SK-N-SH treated with all-trans-retinoic acid at 6 μM for 48 hours (cell line): ENCODE measurements around the gene FTO.

Experiments
- ATAC-seq: fragments of 200-7000 bp; cut with Tn5 transposase; 3 replicates; pipeline ENCODE4 v1.9.1; 2020; ENCODE audit warnings: mild to moderate bottlenecking, moderate library complexity
- ARNTL ChIP-seq: fragments of 450-650 bp; formaldehyde crosslinking; IDR thresholded peaks from 2 replicates; pipeline ENCODE4 v1.5.0; 2020; ENCODE audit warnings: low read depth, mild to moderate bottlenecking, moderate library complexity, borderline replicate concordance
- BACH2 ChIP-seq: fragments of 250-450 bp; sonication (Bioruptor Pico); IDR thresholded peaks from 2 replicates; pipeline ENCODE4 v1.9.0; 2021; ENCODE audit warnings: mild to moderate bottlenecking, borderline replicate concordance
- CREB5 ChIP-seq: fragments of 250-450 bp; sonication (Bioruptor Pico); IDR thresholded peaks from 2 replicates; pipeline ENCODE4 v1.5.1; 2020; ENCODE audit warnings: low read depth, mild to moderate bottlenecking, moderate library complexity
- ESRRG ChIP-seq: fragments of 250-450 bp; sonication (Bioruptor Pico); IDR thresholded peaks from 2 replicates; pipeline ENCODE4 v1.6.1; 2021; ENCODE audit warnings: mild to moderate bottlenecking
- GLIS3 ChIP-seq: fragments of 250-450 bp; sonication (Bioruptor Pico); IDR thresholded peaks from 2 replicates; pipeline ENCODE4 v1.5.0; 2020; ENCODE audit warnings: mild to moderate bottlenecking, moderate library complexity
- ISL1 ChIP-seq: fragments of 250-450 bp; sonication (Bioruptor Pico); IDR thresholded peaks from 2 replicates; pipeline ENCODE4 v2.1.2; 2022; ENCODE audit warnings: mild to moderate bottlenecking, moderate library complexity
- OSR1 ChIP-seq: fragments of 250-450 bp; sonication (Bioruptor Pico); IDR thresholded peaks from 2 replicates; pipeline ENCODE4 v1.8.0; 2022; ENCODE audit warnings: moderate library complexity, mild to moderate bottlenecking, inconsistent platforms
- PATZ1 ChIP-seq: fragments of 250-450 bp; sonication (Bioruptor Pico); IDR thresholded peaks from 2 replicates; pipeline ENCODE4 v1.8.0; 2020; ENCODE audit warnings: mild to moderate bottlenecking, moderate library complexity, borderline replicate concordance
- PPARA ChIP-seq: fragments of 250-450 bp; sonication (Bioruptor Pico); IDR thresholded peaks from 2 replicates; pipeline ENCODE4 v1.5.0; 2020; ENCODE audit warnings: mild to moderate bottlenecking, borderline replicate concordance
- RARB ChIP-seq: fragments of 250-450 bp; sonication (Bioruptor Pico); IDR thresholded peaks from 2 replicates; pipeline ENCODE4 v1.8.0; 2021; ENCODE audit warnings: mild to moderate bottlenecking, moderate library complexity
- SNAI2 ChIP-seq: fragments of 250-450 bp; sonication (Bioruptor Pico); IDR thresholded peaks from 2 replicates; pipeline ENCODE4 v1.5.0; 2020; ENCODE audit warnings: mild to moderate bottlenecking, moderate library complexity
- TCF4 ChIP-seq: fragments of 250-450 bp; sonication (Bioruptor Pico); IDR thresholded peaks from 2 replicates; pipeline ENCODE4 v1.8.0; 2021; ENCODE audit warnings: mild to moderate bottlenecking, moderate library complexity, borderline replicate concordance
- ZC3H10 ChIP-seq: fragments of 250-450 bp; sonication (Bioruptor Pico); IDR thresholded peaks from 2 replicates; pipeline ENCODE4 v1.5.1; 2021; ENCODE audit warnings: mild to moderate bottlenecking, moderate library complexity
- ZFP3 ChIP-seq: fragments of 250-450 bp; sonication (Bioruptor Pico); IDR thresholded peaks from 2 replicates; pipeline ENCODE4 v1.5.0; 2020; ENCODE audit warnings: mild to moderate bottlenecking, moderate library complexity
- ZFP30 ChIP-seq: fragments of 450-650 bp; formaldehyde crosslinking; IDR thresholded peaks from 2 replicates; pipeline ENCODE4 v1.5.0; 2022; ENCODE audit warnings: mild to moderate bottlenecking, moderate library complexity
- ZNF565 ChIP-seq: fragments of 450-650 bp; formaldehyde crosslinking; conservative IDR thresholded peaks from 2 replicates; pipeline ENCODE4 v1.5.0; 2020; ENCODE audit warnings: low read depth, mild to moderate bottlenecking, moderate library complexity
- TF ChIP-seq, protein P1 (sequence below): fragments of 250-450 bp; sonication (Bioruptor Pico); IDR thresholded peaks from 2 replicates; pipeline ENCODE4 v1.8.0; 2021; ENCODE audit warnings: low read depth, mild to moderate bottlenecking, moderate library complexity, borderline replicate concordance
- TF ChIP-seq, protein P2 (sequence below): fragments of 250-450 bp; sonication (Bioruptor Pico); IDR thresholded peaks from 2 replicates; pipeline ENCODE4 v1.5.0; 2020; ENCODE audit warnings: mild to moderate bottlenecking, moderate library complexity

FTO gene

GRCh38 chr16:54096607-54097006 lies 392.7 kb downstream of the FTO start:
- TF ChIP-seq RARB (CRISPR knock-in tag) = no peak
- no peak for TF ChIP-seq ESRRG (CRISPR knock-in tag)
- no peak for ATAC-seq

DNA sequence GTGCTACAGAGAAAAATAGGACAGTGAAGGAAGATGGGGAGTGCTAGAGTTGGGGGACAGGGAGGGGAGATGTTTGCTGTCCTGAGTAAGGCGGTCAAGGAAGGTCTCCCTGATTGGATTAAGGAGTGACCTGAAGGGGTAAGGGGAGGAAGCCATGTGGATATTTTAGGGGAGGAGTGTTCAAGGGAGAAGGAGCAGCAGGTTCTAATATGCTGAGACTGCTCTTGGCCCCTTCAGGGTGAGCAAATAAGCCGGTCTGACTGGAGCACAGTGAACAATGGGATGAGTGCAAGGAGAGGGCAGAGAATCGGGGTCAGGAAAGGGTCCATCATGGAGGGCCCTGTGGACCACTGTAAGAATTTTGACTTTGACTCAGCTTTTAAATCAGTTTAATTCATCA lies 393.8 kb downstream of the FTO start:
- no peak for ATAC-seq
- TF ChIP-seq GLIS3 (no peak), ISL1 (CRISPR knock-in tag) (no peak), SNAI2 (CRISPR knock-in tag) (no peak), ESRRG (CRISPR knock-in tag) (no peak), OSR1 (CRISPR knock-in tag) (no peak)

- TF ChIP-seq PPARA (CRISPR knock-in tag) = no peak
- no peak for TF ChIP-seq CREB5 (CRISPR knock-in tag)
- TF ChIP-seq ZNF565 (CRISPR knock-in tag) = no peak
- TF ChIP-seq ZC3H10 (CRISPR knock-in tag) = no peak
- TF ChIP-seq OSR1 (CRISPR knock-in tag) = no peak
- no peak for TF ChIP-seq PATZ1
- TF ChIP-seq ZFP3 (CRISPR knock-in tag) = no peak
- TF ChIP-seq RARB (CRISPR knock-in tag) = no peak
- no peak for TF ChIP-seq ARNTL
- no peak for TF ChIP-seq TCF4 (CRISPR knock-in tag)
- TF ChIP-seq GLIS3 = no peak
- TF ChIP-seq BACH2 = no peak
- no peak for ATAC-seq
Observed at GRCh38 chr16:54098247-54098646, 394.3 kb downstream of the FTO start.

- no peak for ATAC-seq
- TF ChIP-seq ZFP3 (CRISPR knock-in tag) (no peak), OSR1 (CRISPR knock-in tag) (no peak), GLIS3 (no peak), PPARA (CRISPR knock-in tag) (no peak), ZNF565 (CRISPR knock-in tag) (no peak), ESRRG (CRISPR knock-in tag) (no peak), RARB (CRISPR knock-in tag) (no peak)
Observed at GRCh38 chr16:54099627-54100026, 395.7 kb downstream of the FTO start.

DNA sequence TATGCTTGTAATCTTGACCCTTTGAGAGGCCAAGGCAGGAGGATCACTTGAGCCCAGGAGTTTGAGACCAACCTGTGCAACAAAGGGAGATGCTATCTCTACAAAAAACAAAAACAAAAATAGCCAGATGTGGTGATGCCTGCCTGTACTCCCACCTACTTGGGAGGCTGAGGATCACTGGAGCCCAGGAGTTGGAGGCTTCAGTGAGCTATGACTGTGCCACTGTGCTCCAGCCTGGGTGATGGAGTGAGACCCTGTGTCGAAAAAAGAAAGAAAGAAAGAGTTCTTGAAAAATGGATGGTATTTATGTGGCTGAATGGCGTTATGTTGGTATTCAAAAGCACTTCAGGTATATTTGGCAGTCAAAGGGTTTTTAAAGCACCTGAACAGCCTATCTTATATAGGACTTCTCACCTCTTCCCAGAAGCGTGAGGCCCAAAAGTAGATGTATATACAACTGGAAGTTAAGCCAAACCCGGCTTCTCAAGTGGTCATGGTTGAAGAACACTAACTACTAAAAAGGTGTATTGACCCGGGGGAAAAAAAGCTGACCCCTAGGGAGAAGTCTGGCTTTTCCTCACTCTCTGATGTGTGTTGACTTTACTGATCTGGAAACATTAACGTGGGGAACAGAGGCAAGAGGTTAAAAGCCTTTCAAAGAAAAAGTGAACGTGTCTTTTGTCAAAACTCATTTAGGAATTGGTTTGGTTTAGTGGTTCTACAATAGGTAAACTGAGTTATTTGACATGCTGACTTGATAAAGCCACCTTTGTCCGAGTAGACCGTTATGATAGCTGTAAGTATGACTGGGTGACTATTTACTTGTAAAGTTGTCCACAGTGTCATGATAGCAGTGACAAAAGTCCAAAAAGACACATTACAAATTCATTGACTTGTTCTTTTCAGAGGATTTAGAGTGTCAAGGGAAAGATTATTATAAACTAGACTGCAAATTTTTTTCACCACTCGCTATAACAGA lies 399.2 kb downstream of the FTO start:
- no peak for ATAC-seq
- TF ChIP-seq PPARA (CRISPR knock-in tag) (no peak), ZFP30 (CRISPR knock-in tag) (no peak), ZC3H10 (CRISPR knock-in tag) (no peak)

DNA sequence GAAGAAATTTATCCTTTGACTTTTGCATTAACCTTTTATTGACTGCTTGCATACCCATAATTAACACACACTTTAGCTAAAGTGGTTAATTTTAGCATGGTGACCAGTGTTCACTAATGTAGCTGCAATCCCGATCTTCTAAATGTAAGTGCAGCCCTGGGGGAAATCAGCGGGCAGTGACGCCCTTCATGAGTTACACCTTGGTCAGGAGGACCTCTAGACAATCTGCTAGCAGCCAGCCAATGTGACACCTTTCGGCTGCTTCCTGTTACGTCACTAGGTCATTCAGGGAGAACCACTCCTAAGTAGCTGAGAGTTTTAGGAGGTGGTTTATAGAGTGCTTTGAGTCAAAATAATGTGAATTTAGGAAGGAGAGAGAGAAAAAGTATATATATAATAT lies 402.1 kb downstream of the FTO start:
- no peak for ATAC-seq
- TF ChIP-seq, protein P1, sequence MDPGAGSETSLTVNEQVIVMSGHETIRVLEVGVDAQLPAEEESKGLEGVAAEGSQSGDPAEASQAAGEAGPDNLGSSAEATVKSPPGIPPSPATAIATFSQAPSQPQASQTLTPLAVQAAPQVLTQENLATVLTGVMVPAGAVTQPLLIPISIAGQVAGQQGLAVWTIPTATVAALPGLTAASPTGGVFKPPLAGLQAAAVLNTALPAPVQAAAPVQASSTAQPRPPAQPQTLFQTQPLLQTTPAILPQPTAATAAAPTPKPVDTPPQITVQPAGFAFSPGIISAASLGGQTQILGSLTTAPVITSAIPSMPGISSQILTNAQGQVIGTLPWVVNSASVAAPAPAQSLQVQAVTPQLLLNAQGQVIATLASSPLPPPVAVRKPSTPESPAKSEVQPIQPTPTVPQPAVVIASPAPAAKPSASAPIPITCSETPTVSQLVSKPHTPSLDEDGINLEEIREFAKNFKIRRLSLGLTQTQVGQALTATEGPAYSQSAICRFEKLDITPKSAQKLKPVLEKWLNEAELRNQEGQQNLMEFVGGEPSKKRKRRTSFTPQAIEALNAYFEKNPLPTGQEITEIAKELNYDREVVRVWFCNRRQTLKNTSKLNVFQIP (CRISPR knock-in tag) = no peak
- TF ChIP-seq, protein P2, sequence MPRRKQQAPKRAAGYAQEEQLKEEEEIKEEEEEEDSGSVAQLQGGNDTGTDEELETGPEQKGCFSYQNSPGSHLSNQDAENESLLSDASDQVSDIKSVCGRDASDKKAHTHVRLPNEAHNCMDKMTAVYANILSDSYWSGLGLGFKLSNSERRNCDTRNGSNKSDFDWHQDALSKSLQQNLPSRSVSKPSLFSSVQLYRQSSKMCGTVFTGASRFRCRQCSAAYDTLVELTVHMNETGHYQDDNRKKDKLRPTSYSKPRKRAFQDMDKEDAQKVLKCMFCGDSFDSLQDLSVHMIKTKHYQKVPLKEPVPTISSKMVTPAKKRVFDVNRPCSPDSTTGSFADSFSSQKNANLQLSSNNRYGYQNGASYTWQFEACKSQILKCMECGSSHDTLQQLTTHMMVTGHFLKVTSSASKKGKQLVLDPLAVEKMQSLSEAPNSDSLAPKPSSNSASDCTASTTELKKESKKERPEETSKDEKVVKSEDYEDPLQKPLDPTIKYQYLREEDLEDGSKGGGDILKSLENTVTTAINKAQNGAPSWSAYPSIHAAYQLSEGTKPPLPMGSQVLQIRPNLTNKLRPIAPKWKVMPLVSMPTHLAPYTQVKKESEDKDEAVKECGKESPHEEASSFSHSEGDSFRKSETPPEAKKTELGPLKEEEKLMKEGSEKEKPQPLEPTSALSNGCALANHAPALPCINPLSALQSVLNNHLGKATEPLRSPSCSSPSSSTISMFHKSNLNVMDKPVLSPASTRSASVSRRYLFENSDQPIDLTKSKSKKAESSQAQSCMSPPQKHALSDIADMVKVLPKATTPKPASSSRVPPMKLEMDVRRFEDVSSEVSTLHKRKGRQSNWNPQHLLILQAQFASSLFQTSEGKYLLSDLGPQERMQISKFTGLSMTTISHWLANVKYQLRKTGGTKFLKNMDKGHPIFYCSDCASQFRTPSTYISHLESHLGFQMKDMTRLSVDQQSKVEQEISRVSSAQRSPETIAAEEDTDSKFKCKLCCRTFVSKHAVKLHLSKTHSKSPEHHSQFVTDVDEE (CRISPR knock-in tag) = no peak
- TF ChIP-seq RARB (CRISPR knock-in tag) = no peak
- TF ChIP-seq, all 23 proteins: peak for 0
